Lung microvascular endothelial cell (primary cell): ENCODE results near the gene SCN4B. TPM values are rescaled to one million over a fixed set of nuclear protein-coding genes. Genes with fewer than 3 reads are reported as not detected.

Experiments
- DNase-seq, 2 donors: peaks; one replicate each; pipeline versions ENCODE4 v3.0.0 to v3.0.0-alpha.2; 2010; ENCODE audit warnings: low read depth in 2 of 2
- total RNA-seq: library from RNA; depleted of rRNA; stranded (reverse); fragments of >200 nt; gene quantifications from 2 replicates; pipeline ENCODE4 v1.2.1, GENCODE V29; 2014

Gene SCN4B
- total RNA-seq, 1 donor from 2014 or later = not detected

DNA sequence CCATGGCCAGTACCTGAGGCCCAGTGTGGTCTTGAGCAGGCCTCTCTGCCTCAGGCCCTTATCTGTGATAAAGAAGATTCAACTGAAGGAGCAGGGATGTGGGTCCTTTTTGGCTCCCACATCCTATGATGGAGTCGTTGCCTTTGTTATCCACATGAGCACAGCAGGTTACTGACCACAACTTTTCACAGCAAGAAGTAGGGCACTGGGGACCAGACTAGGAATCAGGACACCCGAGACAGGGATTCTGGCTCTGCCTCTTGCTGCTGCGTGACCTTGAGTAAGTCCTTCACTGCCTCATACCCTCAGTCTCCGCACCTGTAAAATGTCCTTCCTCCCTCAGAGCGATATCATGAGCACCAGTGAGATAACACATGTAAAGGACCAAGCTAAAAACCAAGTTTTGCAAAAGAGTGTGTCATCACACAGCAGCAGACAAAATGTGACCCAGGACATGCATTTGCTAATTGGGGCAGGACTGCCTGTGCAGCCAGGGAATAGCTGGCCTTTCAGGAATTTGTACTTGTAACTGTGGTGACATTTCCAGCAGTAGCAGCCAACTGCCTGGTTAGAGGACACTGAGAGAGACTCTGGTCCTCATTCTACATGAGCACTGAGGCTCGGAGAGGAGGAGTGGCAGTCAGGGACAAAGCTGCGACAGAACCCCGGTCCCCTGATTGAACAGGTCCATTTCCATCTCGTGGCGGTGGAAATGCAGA is 52.6 kb downstream of the SCN4B start:
- DNase-seq = no peak

DNA sequence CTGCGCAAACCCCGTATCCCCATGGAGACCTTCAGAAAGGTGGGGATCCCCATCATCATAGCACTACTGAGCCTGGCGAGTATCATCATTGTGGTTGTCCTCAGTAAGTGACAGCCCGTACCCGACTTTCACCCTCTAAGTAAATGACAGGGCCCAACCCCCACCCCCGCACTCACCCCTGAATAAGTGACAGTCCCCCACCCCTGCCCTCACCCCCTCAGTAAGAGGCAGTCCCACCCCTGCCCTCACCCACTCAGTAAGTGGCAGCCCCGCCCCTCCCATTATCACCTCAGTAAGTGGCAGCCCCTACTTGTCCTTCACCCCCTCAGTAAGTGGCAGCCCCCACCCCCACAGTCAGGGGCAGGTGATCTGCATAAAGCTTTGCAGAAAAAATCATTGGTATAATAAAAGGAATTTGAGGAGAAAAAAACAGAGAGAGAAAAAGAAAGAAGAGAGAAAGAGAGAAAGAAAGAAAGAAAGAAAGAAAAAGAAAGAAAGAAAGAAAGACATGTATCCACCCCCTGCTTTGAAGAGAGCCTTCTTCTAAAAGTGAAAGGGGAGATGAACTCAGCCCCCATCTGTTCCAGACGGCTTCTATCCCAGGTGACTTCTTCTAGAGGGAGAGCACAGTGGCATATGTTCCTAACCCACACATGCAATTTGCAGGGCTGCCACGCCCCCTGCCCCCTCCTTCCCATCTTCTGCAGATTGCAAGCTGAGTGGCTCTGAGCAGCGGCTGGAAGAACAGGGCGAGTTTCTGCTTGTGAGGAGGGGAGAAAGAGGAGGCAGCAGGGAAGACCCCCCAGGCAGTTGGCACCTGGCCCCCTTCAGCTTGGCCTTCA is 53.4 kb downstream of the SCN4B start:
- no peak for DNase-seq

DNA sequence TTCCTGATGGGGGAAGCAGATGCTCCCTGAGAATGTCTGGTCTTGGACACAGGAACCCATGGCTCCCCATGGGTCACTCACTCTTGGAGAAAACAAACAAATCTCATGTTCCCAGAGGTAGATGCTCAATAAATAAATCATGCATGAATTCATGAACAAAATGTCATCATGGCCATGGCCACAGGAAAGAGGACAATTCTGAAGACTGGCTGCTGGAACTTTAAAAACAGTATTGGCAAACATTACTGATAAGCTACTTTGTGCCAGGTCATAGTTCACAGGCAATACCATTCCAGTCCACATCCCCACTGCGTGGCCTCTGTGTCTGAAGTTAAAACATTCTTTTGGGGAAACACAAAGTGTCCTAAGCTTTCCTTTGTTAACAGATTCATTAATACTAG is 56.7 kb downstream of the SCN4B start:
- DNase-seq = peak in 1 of 2 donors; percentile 31

DNA sequence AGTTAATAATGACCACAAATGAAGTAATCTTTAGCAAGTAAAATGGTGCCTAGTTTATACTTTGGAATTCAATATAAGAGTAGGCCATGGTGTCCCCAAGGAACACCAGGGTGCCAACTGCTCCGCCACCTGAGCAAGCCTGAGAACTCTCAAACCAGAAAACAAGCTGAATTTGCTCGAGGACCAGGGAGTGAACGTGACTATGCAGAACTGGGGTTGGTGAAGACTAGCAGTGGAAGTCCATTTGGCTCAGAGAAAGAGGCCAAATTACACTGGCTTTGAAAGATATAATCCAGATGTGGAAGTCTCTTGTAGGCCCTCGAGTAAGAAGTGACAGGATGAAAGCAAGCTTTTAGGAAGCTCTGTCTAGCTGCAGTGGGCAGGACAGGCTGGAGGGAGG is 57.1 kb downstream of the SCN4B start:
- no peak for DNase-seq

DNA sequence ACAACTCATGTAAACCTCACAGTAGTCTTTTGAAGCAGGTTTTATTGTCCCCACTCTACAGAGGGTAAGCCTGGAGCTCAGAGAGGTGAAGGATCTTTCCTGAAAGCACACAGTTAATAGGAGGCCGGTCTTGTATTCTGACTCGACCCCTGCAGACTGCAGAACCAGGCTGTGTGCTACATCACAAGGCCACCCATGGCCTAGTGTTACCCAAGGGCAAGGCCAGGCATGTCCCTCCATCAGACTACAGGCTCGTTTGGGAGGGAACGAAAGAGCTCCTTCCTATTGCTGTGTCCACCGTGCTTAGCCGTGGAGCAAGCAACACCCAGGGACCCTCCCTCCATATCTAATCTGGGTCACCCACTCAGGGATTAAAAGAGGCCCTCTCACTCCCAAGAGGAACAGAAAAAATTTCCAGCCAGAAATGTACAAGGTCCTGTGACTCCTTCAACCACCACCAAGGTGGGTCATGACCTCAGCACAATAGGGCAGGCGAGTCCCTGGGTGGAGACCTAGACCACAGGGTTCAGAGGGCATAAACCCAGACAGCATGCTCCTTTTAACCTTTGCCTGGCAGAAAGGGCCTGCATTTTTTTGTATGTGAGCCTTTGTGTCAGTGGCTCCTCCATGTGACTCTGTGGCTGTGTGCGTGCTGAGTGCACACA is 59.6 kb downstream of the SCN4B start:
- DNase-seq = no peak

DNA sequence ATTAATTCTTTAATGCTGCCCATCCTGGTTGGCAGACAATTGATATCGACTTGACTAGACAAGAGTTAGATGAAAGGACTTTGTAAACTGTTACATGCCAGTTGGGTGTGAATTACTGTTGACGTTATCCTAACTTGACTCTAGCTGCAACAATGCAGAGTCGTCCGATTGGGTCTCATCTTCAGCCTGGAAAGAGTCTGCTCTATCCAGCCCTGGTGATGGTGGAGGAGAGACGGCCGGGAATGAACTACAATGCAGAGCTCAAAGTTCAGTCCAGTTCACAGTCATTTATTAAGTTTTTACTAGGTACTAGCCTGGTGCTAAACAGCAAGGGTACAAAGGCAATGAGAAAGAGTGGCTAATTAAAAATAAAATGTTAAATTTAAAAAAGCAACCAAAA is 60.9 kb downstream of the SCN4B start:
- DNase-seq = no peak

DNA sequence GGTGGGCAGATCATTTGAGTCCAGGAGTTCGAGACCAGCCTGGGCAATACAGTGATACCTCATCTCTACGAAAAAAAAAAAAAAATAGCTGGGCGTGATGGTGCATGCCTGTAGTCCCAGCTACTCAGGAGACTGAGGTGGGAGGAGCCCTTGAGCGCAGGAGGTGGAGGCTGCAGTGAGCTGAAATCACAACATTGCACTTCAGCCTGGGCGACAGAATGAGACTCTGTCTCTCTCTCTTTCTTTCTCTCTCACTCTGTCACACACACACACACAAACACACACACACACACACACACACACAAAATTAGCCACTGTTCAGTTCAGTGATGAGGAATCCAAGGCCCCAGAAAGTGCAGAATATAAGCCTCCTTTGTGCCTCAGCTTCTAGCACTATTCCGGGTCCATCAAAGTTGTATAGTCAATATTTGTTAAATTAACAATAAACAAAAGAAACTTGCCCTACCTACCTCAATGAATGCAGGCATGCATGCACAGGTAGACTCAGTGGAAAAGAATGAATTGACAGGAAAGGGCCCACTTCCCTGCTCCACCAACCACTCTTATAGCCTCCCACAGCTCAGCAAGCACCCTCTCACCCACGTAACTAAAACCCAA is 62.0 kb downstream of the SCN4B start:
- no peak for DNase-seq

DNA sequence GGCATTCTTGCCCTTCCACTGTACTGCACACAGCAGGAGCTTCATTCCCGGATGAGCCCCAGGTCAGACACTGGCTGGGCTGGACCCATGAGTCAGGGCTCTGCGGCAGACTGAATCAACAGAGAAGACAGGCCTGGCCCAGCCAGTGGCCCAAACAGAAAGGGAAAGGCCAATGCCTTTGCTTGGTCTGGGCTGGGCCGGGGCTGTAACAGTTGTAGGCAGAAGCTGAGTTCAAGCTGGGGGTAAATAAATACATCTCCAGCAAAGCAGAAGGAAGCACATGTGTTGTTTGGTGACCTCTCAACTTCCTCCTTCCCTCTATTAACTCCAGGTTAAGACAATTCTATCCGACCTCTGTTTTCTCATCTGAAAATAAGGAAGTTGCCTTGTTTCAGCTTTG is 64.1 kb downstream of the SCN4B start:
- peak in 1 of 2 donors; percentile 63 for DNase-seq

DNA sequence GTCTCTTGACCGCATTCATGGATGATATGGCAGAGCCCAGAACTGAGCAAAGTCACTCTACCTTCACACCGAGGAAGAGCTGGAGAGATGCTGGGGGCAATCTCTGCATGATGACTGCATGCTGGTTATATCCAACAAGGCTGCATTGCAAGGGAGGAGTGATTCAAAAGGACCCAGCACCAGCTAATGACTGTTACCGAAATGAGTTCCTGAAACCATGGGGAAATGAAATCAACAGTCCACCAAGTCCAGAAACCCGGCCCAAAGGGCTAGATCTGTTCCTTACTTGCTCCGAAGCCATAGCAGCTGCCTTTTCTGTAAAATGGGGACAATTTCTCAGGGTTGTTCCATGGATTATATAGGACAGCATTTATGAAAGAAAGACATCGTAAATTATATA is 64.7 kb downstream of the SCN4B start:
- DNase-seq = no peak

DNA sequence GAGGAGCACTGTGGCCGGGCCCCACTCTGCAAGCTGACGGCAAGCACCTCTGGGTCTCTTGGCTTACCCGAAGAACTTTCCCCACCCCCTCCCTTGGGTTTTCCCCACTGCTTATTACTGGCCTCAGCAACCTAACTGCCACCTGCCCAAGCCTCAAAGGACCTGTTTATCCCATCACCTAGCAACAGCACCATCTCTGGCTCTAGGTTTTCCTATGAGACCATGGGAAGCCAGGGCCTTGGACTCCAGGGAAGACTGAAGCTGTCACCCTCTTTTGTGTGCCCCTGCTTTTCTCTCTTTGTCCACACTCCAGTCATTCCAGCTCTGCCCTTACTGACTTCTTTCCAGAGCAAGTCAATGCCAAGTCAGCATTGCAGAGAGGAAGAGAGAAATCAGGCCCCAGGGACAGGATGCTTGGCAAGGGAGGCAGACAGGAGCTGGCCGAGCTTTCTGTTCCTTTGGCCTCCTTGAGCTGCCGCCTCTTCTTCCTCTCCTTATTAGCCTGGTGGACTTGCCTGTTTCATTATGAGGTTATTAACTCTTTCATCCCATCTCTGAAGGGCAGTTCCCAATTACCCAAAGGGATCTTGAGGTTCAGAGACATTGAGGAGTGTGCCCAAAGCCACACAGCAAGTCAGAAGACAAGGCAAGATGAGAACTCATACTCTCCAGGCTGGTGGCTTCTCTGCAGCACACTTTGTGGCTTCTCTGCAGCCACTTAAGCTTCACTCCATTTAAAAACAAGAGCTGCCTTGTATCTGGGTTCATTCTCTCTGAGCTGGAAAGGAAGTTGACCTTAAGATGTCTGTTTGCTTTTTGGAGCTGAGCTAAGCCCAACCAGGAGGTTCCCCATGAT is 65.5 kb downstream of the SCN4B start, which contains the start of gene SMIM35:
Gene SMIM35, minus strand, starts transcription at position 51 of the 856 bp plus-strand sequence. CDS start 206 bp downstream, outside the sequence.
- no peak for DNase-seq

DNA sequence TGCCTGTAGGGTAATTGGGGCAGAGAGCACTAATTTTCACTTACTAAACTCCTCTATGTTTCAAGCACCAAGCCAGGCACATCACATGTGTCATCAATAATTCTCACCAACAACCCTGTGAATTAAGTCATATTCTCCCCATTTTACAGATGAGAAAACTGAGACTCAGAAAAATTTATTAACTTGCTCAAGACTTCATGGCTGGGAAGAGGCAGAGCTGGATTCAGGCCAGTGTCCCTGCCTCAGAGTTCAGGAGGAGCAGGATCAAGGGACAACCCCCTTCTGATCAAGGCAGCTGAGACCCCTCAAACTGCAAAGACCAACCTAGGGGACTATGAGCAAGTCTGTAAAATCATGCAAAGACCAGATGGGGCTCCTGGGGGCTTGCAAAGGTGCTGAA is 68.0 kb downstream of the SCN4B start:
- DNase-seq = no peak

DNA sequence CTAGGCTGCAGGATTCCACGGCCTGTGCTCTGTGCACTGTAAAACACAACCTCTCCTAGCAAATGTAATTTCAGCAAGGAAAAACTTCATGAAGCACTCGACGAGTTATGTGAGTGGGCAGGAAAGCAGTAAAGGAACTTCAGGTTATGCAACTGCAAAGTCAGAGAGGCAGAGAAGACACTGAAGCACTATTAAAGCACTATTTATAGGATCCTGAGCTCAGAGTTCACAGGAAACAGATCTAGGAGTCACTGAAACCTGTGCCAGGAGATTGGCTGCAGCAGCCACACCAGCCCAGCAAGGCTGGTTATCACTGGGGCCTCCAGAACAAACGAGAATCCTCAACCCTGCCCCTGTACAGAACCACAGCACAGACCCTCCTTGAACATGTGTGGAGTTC is 68.4 kb downstream of the SCN4B start:
- peak; percentile 3 to 14 for DNase-seq

Other genes with a start within 250 kb of the SCN4B start
- gene TMPRSS13, start 223.4 kb downstream of the SCN4B start, total RNA-seq = not detected in 2 replicates
- not detected in 2 replicates for gene IL10RA, start 166.4 kb downstream of the SCN4B start, total RNA-seq
- not detected in 2 replicates for gene TMPRSS4, start 75.7 kb downstream of the SCN4B start, total RNA-seq
- gene SMIM35, start 65.9 kb downstream of the SCN4B start, total RNA-seq = not detected in 2 replicates
- not detected in 2 replicates for gene SCN2B, start 23.8 kb upstream of the SCN4B start, total RNA-seq
- gene JAML, start 72.2 kb upstream of the SCN4B start, total RNA-seq = under 0.01 TPM in 1 of 2 replicates, not detected in the other
- 1.4 and 5.2 TPM in 2 replicates for gene MPZL3, start 99.5 kb upstream of the SCN4B start, total RNA-seq
- 4.4 and 14.2 TPM in 2 replicates for gene MPZL2, start 111.5 kb upstream of the SCN4B start, total RNA-seq
- not detected in 2 replicates for gene CD3E, start 151.9 kb upstream of the SCN4B start, total RNA-seq
- gene CD3D, start 189.9 kb upstream of the SCN4B start, total RNA-seq = not detected in 2 replicates
- gene CD3G, start 191.5 kb upstream of the SCN4B start, total RNA-seq = not detected in 2 replicates
- gene UBE4A, start 206.8 kb upstream of the SCN4B start, total RNA-seq = 19.2 and 20.0 TPM in 2 replicates
- 82.8 and 95.6 TPM in 2 replicates for gene ATP5MG, start 248.8 kb upstream of the SCN4B start, total RNA-seq